HCT116 (cell line): Measurements from ENCODE around the gene CDYL2. TPM values are rescaled to one million over a fixed set of nuclear protein-coding genes. Genes with fewer than 3 reads are reported as not detected.

ENCODE experiments used
- ATAC-seq: fragments of 200-7000 bp; cut with Tn5 transposase; 2 replicates; pipeline ENCODE4 v1.9.1; 2020; ENCODE audit warnings: mild to moderate bottlenecking, moderate library complexity
- BruUV-seq: library from RNA; stranded (reverse); fragments of 400-500 nt; replicated peaks from 2 replicates; lab custom pipeline; 2021; lab: Mats Ljungman, UMichigan
- CTCF ChIA-PET: fragments of 300-600 bp; sonication (Branson Sonifier 250); formaldehyde crosslinking; loops from one replicate; lab custom pipeline; 2021; ENCODE audit warnings: antibody characterized with exemption; lab: Charles Lee
- POLR2A ChIA-PET: fragments of 300-600, 350-600 bp; sonication (Branson Sonifier 250); formaldehyde crosslinking; loops from one replicate; lab custom pipeline; 2021; ENCODE audit warnings: antibody characterized with exemption; lab: Charles Lee
- RAD21 ChIA-PET, 2 experiments: fragments of 300-600 bp; sonication (Branson Sonifier 250); formaldehyde crosslinking; loops; one replicate each; lab custom pipeline; 2023; ENCODE audit warnings: low total read pairs in 2 of 2; ENCODE audit not compliant: uncharacterized antibody in 2 of 2, unreplicated experiment in 2 of 2, low non-redundant PET in 1 of 2; lab: Charles Lee
- DNase-seq: peaks from one replicate; pipeline ENCODE4 v3.0.0-alpha.2; 2010; ENCODE audit warnings: low read depth, low spot score
- H2AFZ ChIP-seq: fragments of 200-600 bp; shearing (Covaris generic), sonication (generic); 2 replicates; pipeline ENCODE4 v1.6.1; 2017; ENCODE audit warnings: low read depth, mixed run types, mixed read lengths, antibody characterized with exemption, low read length; ENCODE audit not compliant: poor library complexity, severe bottlenecking
- H3K27ac ChIP-seq: 2 replicates; pipeline ENCODE4 v1.5.1; 2012; ENCODE audit warnings: low read depth, low read length
- H3K27me3 ChIP-seq: fragments of 200-600 bp; sonication (generic); 2 replicates; pipeline ENCODE4 v1.6.1; 2016; ENCODE audit warnings: mixed run types, low read length, mixed read lengths; ENCODE audit not compliant: insufficient read depth
- H3K36me3 ChIP-seq, 2 experiments: fragments of 200-500 bp in 1 of 2; fragments of 200-600 bp in 1 of 2; sonication (Bioruptor generic) in 1 of 2; sonication (generic) in 1 of 2; 2 replicates each; pipeline versions ENCODE4 v1.5.1 to v1.6.1; 2014 to 2016; ENCODE audit warnings: low read length in 2 of 2, inconsistent platforms in 1 of 2, mixed read lengths in 1 of 2, mixed run types in 1 of 2; ENCODE audit not compliant: insufficient read depth in 2 of 2, control insufficient read depth in 1 of 2
- H3K4me1 ChIP-seq, 2 experiments: fragments of 200-600 bp in 1 of 2; sonication (generic) in 1 of 2; 2 replicates each; pipeline versions ENCODE4 v1.5.1 to v1.6.1; 2012 to 2017; ENCODE audit warnings: low read length in 2 of 2, inconsistent platforms in 1 of 2, mild to moderate bottlenecking in 1 of 2, mixed read lengths in 1 of 2, mixed run types in 1 of 2, moderate library complexity in 1 of 2; ENCODE audit not compliant: insufficient read depth in 2 of 2, control insufficient read depth in 1 of 2
- H3K4me2 ChIP-seq: fragments of 200-600 bp; sonication (generic); 2 replicates; pipeline ENCODE4 v1.6.1; 2017; ENCODE audit warnings: mixed run types, low read length, mixed read lengths
- H3K4me3 ChIP-seq, 2 experiments: fragments of 200-600 bp in 1 of 2; sonication (generic) in 1 of 2; replicated peaks in 1 of 2; 2 replicates each; pipeline ENCODE4 v1.5.1; 2011 to 2016; ENCODE audit warnings: low read length in 2 of 2, control low read depth in 1 of 2, low read depth in 1 of 2, mild to moderate bottlenecking in 1 of 2, mixed read lengths in 1 of 2, mixed run types in 1 of 2
- H3K79me2 ChIP-seq: fragments of 200-600 bp; sonication (generic); 2 replicates; pipeline ENCODE4 v1.6.1; 2017; ENCODE audit warnings: mild to moderate bottlenecking, mixed run types, low read length, moderate library complexity, mixed read lengths; ENCODE audit not compliant: insufficient read depth
- H3K9ac ChIP-seq: fragments of 200-600 bp; sonication (generic); 2 replicates; pipeline ENCODE4 v1.6.1; 2016; ENCODE audit warnings: low read length, mixed read lengths
- H3K9me2 ChIP-seq: fragments of 200-600 bp; sonication (generic), shearing (Covaris generic); 2 replicates; pipeline ENCODE4 v1.6.1; 2017; ENCODE audit warnings: mixed run types, mild to moderate bottlenecking, moderate library complexity; ENCODE audit not compliant: insufficient read depth
- H3K9me3 ChIP-seq, 2 experiments: fragments of 200-500 bp in 1 of 2; fragments of 200-600 bp in 1 of 2; sonication (Bioruptor generic) in 1 of 2; sonication (generic) in 1 of 2; 2 replicates each; pipeline ENCODE4 v1.6.1; 2014 to 2017; ENCODE audit warnings: low read length in 2 of 2, mixed read lengths in 2 of 2, inconsistent platforms in 1 of 2, low read depth in 1 of 2, mild to moderate bottlenecking in 1 of 2, mixed run types in 1 of 2, moderate library complexity in 1 of 2; ENCODE audit not compliant: control insufficient read depth in 1 of 2, insufficient read depth in 1 of 2
- H4K20me1 ChIP-seq: fragments of 200-600 bp; sonication (generic), shearing (Covaris generic); 2 replicates; pipeline ENCODE4 v1.6.1; 2017; ENCODE audit warnings: mixed run types, mild to moderate bottlenecking, moderate library complexity; ENCODE audit not compliant: insufficient read depth
- ATF3 ChIP-seq: IDR thresholded peaks from 2 replicates; pipeline ENCODE4 v1.6.1; 2012
- CBX3 ChIP-seq: IDR thresholded peaks from 2 replicates; pipeline ENCODE4 v1.6.1; 2012; ENCODE audit warnings: low read depth
- ELF1 ChIP-seq: IDR thresholded peaks from 2 replicates; pipeline ENCODE4 v1.6.1; 2012; ENCODE audit warnings: low read depth, borderline replicate concordance
- EZH2 ChIP-seq: fragments of 200-600 bp; sonication (generic); IDR thresholded peaks from 2 replicates; pipeline ENCODE4 v1.6.1; 2017; ENCODE audit warnings: antibody characterized with exemption, mixed run types
- EZH2phosphoT487 ChIP-seq: fragments of 200-600 bp; IDR thresholded peaks from 2 replicates; pipeline ENCODE4 v1.6.1; 2018; ENCODE audit warnings: antibody characterized with exemption, borderline replicate concordance
- FOSL1 ChIP-seq: IDR thresholded peaks from 2 replicates; pipeline ENCODE4 v1.6.1; 2012; ENCODE audit warnings: low read depth
- JUND ChIP-seq: IDR thresholded peaks from 2 replicates; pipeline ENCODE4 v1.6.1; 2012
- POLR2A ChIP-seq: IDR thresholded peaks from 2 replicates; pipeline ENCODE4 v1.7.0; 2011; ENCODE audit warnings: borderline replicate concordance; ENCODE audit not compliant: insufficient read depth, insufficient read length; ENCODE audit errors: extremely low read depth
- POLR2AphosphoS5 ChIP-seq: IDR thresholded peaks from 2 replicates; pipeline ENCODE4 v1.6.1; 2011; ENCODE audit warnings: mild to moderate bottlenecking, low read depth, low read length, moderate library complexity
- RAD21 ChIP-seq: IDR thresholded peaks from 2 replicates; pipeline ENCODE4 v1.6.1; 2012; ENCODE audit warnings: low read depth, mild to moderate bottlenecking
- REST ChIP-seq: IDR thresholded peaks from 2 replicates; pipeline ENCODE4 v1.6.1; 2012; ENCODE audit warnings: low read depth
- SP1 ChIP-seq: IDR thresholded peaks from 2 replicates; pipeline ENCODE4 v1.6.1; 2012; ENCODE audit warnings: low read depth
- YY1 ChIP-seq: IDR thresholded peaks from 2 replicates; pipeline ENCODE4 v1.6.1; 2011; ENCODE audit warnings: low read length, low read depth, moderate library complexity, mild to moderate bottlenecking; ENCODE audit not compliant: insufficient replicate concordance; ENCODE audit errors: extremely low read depth
- ZFX ChIP-seq: fragments of 450-650 bp; IDR thresholded peaks from 2 replicates; pipeline ENCODE4 v1.6.1; 2017
- ZNF274 ChIP-seq: fragments of 200-500 bp; sonication (Bioruptor generic); IDR thresholded peaks from 2 replicates; pipeline ENCODE4 v1.6.1; 2014; ENCODE audit warnings: mild to moderate bottlenecking, low read depth, low read length, inconsistent platforms
- intact Hi-C: fragments of 100-400 bp; cut with micrococcal nuclease; formaldehyde crosslinking; loops from 2 replicates; pipeline ENCODE4 v1.10.0; 2022
- total RNA-seq: library from RNA; stranded (reverse); gene quantifications from one replicate; pipeline ENCODE4 v1.2.1, GENCODE V29; 2021; ENCODE audit not compliant: unreplicated experiment

CDYL2 gene
- total RNA-seq, 1 experiment from 2014 or later = 0.10 TPM

GRCh38 chr16:80802902-80803301 lies 1.5 kb downstream of the CDYL2 start:
- no TSS peak for BruUV-seq
- no peak for ATAC-seq
- intact Hi-C loops = no loop called here
- POLR2A ChIA-PET = no interaction called here
- Histone ChIP-seq H3K27me3 (no peaks in the 10 kb centered on the region), H3K27ac (no peak overlapping the region), H3K4me2 (no peak overlapping the region), H2AFZ (no peak overlapping the region), H3K36me3 (no peaks in the 10 kb centered on the region), H3K9ac (no peak overlapping the region), H3K4me1 (no peaks in the 10 kb centered on the region), H3K9me3 (no peaks in the 10 kb centered on the region), H3K79me2 (no peaks in the 10 kb centered on the region), H4K20me1 (no peaks in the 10 kb centered on the region), H3K4me3 (no peak overlapping the region), H3K9me2 (no peaks in the 10 kb centered on the region)
- RAD21 ChIA-PET = no interaction called here
- CTCF ChIA-PET = no interaction called here
- no peak for DNase-seq
- TF ChIP-seq EZH2 (no peak), ZFX (no peak), ATF3 (no peak), REST (no peak), POLR2A (no peak)

GRCh38 chr16:80802138-80802537 lies 2.3 kb downstream of the CDYL2 start:
- Histone ChIP-seq H3K9me3 (no peaks in the 10 kb centered on the region), H3K9me2 (no peaks in the 10 kb centered on the region), H3K27me3 (no peaks in the 10 kb centered on the region), H3K4me2 (no peak overlapping the region), H3K79me2 (no peaks in the 10 kb centered on the region), H3K36me3 (no peaks in the 10 kb centered on the region), H4K20me1 (no peaks in the 10 kb centered on the region), H3K9ac (no peak overlapping the region), H3K4me1 (no peaks in the 10 kb centered on the region), H2AFZ (no peak overlapping the region), H3K4me3 (no peak overlapping the region), H3K27ac (no peak overlapping the region)
- CTCF ChIA-PET = no interaction called here
- no peak for ATAC-seq
- POLR2A ChIA-PET = no interaction called here
- BruUV-seq = no TSS peak
- RAD21 ChIA-PET = no interaction called here
- no peak for DNase-seq
- intact Hi-C loops = no loop called here
- no peak for TF ChIP-seq CBX3
- TF ChIP-seq REST = no peak
- TF ChIP-seq JUND = no peak
- no peak for TF ChIP-seq ZNF274
- no peak for TF ChIP-seq POLR2A
- no peak for TF ChIP-seq RAD21
- no peak for TF ChIP-seq EZH2
- no peak for TF ChIP-seq ELF1
- no peak for TF ChIP-seq EZH2phosphoT487
- no peak for TF ChIP-seq POLR2AphosphoS5
- no peak for TF ChIP-seq SP1
- TF ChIP-seq ZFX = no peak
- no peak for TF ChIP-seq YY1
- no peak for TF ChIP-seq FOSL1
